ENCODE data around the gene TMEM39B. TPM values are rescaled to one million over a fixed set of nuclear protein-coding genes. Genes with fewer than 3 reads are reported as not detected.
"Not testable (repeated sequence)": the region's sequence is repeated elsewhere in the genome, so short reads cannot be mapped to it uniquely, and the experiment has no call there.

TMEM39B gene
- total RNA-seq, 1 donor from 2014 or later = 14.1 TPM

GRCh38 chr1:32114420-32114819 is 41.7 kb downstream of the TMEM39B start:
- no peaks in the 10 kb centered on the region for H3K36me3 Mint-ChIP-seq (ENCODE audit: low read depth)
- no peak for DNase-seq (ENCODE audit: low spot score)
- no peaks in the 10 kb centered on the region for H3K27me3 Mint-ChIP-seq (ENCODE audit: low read depth)
- no peak overlapping the region for H3K27ac Mint-ChIP-seq (ENCODE audit: unreplicated experiment)
- no peaks in the 10 kb centered on the region for H3K9me3 Mint-ChIP-seq (ENCODE audit: low read depth)
- no peak for TF ChIP-seq CTCF (IDR thresholded peaks at IDR 0.05)
- H3K4me1 Mint-ChIP-seq (ENCODE audit: low read depth) = peaks cover 46% of the 10 kb centered on the region
- no peak overlapping the region for H3K4me3 Mint-ChIP-seq (ENCODE audit: unreplicated experiment)

- Mint-ChIP-seq H3K27ac (ENCODE audit: unreplicated experiment) (no peak overlapping the region), H3K4me3 (ENCODE audit: unreplicated experiment) (no peak overlapping the region), H3K4me1 (ENCODE audit: low read depth) (peaks cover 35% of the 10 kb centered on the region), H3K36me3 (ENCODE audit: low read depth) (no peaks in the 10 kb centered on the region), H3K9me3 (ENCODE audit: low read depth) (no peaks in the 10 kb centered on the region), H3K27me3 (ENCODE audit: low read depth) (no peaks in the 10 kb centered on the region)
- TF ChIP-seq CTCF (IDR thresholded peaks at IDR 0.05) = no peak
- no peak for DNase-seq (ENCODE audit: low spot score)
Observed at GRCh38 chr1:32115496-32115895, 42.8 kb downstream of the TMEM39B start.

- Mint-ChIP-seq H3K9me3 (ENCODE audit: low read depth) (no peaks in the 10 kb centered on the region), H3K4me3 (ENCODE audit: unreplicated experiment) (no peak overlapping the region), H3K36me3 (ENCODE audit: low read depth) (no peaks in the 10 kb centered on the region), H3K27ac (ENCODE audit: unreplicated experiment) (peak overlapping the region; percentile 86), H3K4me1 (ENCODE audit: low read depth) (peaks cover 36% of the 10 kb centered on the region), H3K27me3 (ENCODE audit: low read depth) (no peaks in the 10 kb centered on the region)
- TF ChIP-seq CTCF (IDR thresholded peaks at IDR 0.05) = no peak
- no peak for DNase-seq (ENCODE audit: low spot score)
Observed at GRCh38 chr1:32116531-32116930, 43.8 kb downstream of the TMEM39B start.

- peak overlapping the region; percentile 28 for H3K27ac Mint-ChIP-seq (ENCODE audit: unreplicated experiment)
- H3K4me3 Mint-ChIP-seq (ENCODE audit: unreplicated experiment) = no peak overlapping the region
- H3K27me3 Mint-ChIP-seq (ENCODE audit: low read depth) = no peaks in the 10 kb centered on the region
- DNase-seq (ENCODE audit: low spot score) = no peak
- no peaks in the 10 kb centered on the region for H3K9me3 Mint-ChIP-seq (ENCODE audit: low read depth)
- TF ChIP-seq CTCF (IDR thresholded peaks at IDR 0.05) = no peak
- no peaks in the 10 kb centered on the region for H3K36me3 Mint-ChIP-seq (ENCODE audit: low read depth)
- peaks cover 25% of the 10 kb centered on the region for H3K4me1 Mint-ChIP-seq (ENCODE audit: low read depth)
Observed at GRCh38 chr1:32122151-32122550, 49.4 kb downstream of the TMEM39B start.

GRCh38 chr1:32123361-32123760 is 50.6 kb downstream of the TMEM39B start:
- H3K4me3 Mint-ChIP-seq (ENCODE audit: unreplicated experiment); H3K9me3 Mint-ChIP-seq (ENCODE audit: low read depth); H3K27me3 Mint-ChIP-seq (ENCODE audit: low read depth); H3K27ac Mint-ChIP-seq (ENCODE audit: unreplicated experiment); H3K36me3 Mint-ChIP-seq (ENCODE audit: low read depth); DNase-seq (ENCODE audit: low spot score): not testable (repeated sequence)
- peaks cover 19% of the 10 kb centered on the region for H3K4me1 Mint-ChIP-seq (ENCODE audit: low read depth)

- TF ChIP-seq CTCF (IDR thresholded peaks at IDR 0.05) = no peak
- no peak overlapping the region for H3K4me3 Mint-ChIP-seq (ENCODE audit: unreplicated experiment)
Observed at GRCh38 chr1:32125313-32125712, 52.6 kb downstream of the TMEM39B start.

More at GRCh38 chr1:32125313-32125712, 52.6 kb downstream of the TMEM39B start:
- H3K27me3 Mint-ChIP-seq (ENCODE audit: low read depth) = no peaks in the 10 kb centered on the region
- no peaks in the 10 kb centered on the region for H3K36me3 Mint-ChIP-seq (ENCODE audit: low read depth)
- no peak overlapping the region for H3K27ac Mint-ChIP-seq (ENCODE audit: unreplicated experiment)
- no peaks in the 10 kb centered on the region for H3K9me3 Mint-ChIP-seq (ENCODE audit: low read depth)
- peaks cover 19% of the 10 kb centered on the region for H3K4me1 Mint-ChIP-seq (ENCODE audit: low read depth)
- DNase-seq (ENCODE audit: low spot score) = no peak
